OCI-LY1 (cell line): ENCODE measurements around the gene ARHGAP22.

Source experiments
- H2AFZ ChIP-seq: fragments of 200-600 bp; sonication (generic), shearing (Covaris generic); 2 replicates; pipeline ENCODE4 v1.6.0; 2014; ENCODE audit warnings: antibody characterized with exemption, mild to moderate bottlenecking, low read length
- H3F3A ChIP-seq: fragments of 200-600 bp; sonication (generic), shearing (Covaris generic); 2 replicates; pipeline ENCODE4 v1.6.0; 2014; ENCODE audit warnings: mild to moderate bottlenecking, antibody characterized with exemption, low read length, moderate library complexity; ENCODE audit not compliant: insufficient read depth
- H3K27ac ChIP-seq: fragments of 200-600 bp; sonication (generic); 2 replicates; pipeline ENCODE4 v1.5.1; 2014; ENCODE audit warnings: low read length, mixed run types, mild to moderate bottlenecking, low read depth; ENCODE audit not compliant: poor library complexity, severe bottlenecking
- H3K27me3 ChIP-seq: fragments of 200-600 bp; sonication (generic); 2 replicates; pipeline ENCODE4 v1.6.0; 2014; ENCODE audit warnings: antibody characterized with exemption, mild to moderate bottlenecking, low read length, moderate library complexity; ENCODE audit not compliant: insufficient read depth
- H3K36me3 ChIP-seq: fragments of 200-600 bp; sonication (generic); 2 replicates; pipeline ENCODE4 v1.6.1; 2014; ENCODE audit warnings: mild to moderate bottlenecking, antibody characterized with exemption, low read length, moderate library complexity, mixed read lengths; ENCODE audit not compliant: insufficient read depth
- H3K4me1 ChIP-seq: fragments of 200-600 bp; sonication (generic); 2 replicates; pipeline ENCODE4 v1.5.1; 2014; ENCODE audit warnings: mild to moderate bottlenecking, low read length, moderate library complexity; ENCODE audit not compliant: insufficient read depth, severe bottlenecking
- H3K4me2 ChIP-seq: fragments of 200-600 bp; sonication (generic), shearing (Covaris generic); 2 replicates; pipeline ENCODE4 v1.6.1; 2014; ENCODE audit warnings: low read length
- H3K4me3 ChIP-seq: fragments of 200-600 bp; sonication (generic); 2 replicates; pipeline ENCODE4 v1.5.1; 2014; ENCODE audit warnings: low read length, low read depth, mild to moderate bottlenecking, mixed read lengths; ENCODE audit not compliant: poor library complexity, severe bottlenecking
- H3K79me2 ChIP-seq: fragments of 200-600 bp; shearing (Covaris generic); 2 replicates; pipeline ENCODE4 v1.6.1; 2016; ENCODE audit warnings: mixed run types, low read length, mixed read lengths; ENCODE audit not compliant: insufficient read depth
- H3K9ac ChIP-seq: fragments of 200-600 bp; sonication (generic), shearing (Covaris generic); 2 replicates; pipeline ENCODE4 v1.6.1; 2014; ENCODE audit warnings: mild to moderate bottlenecking, low read length, mixed read lengths
- H3K9me2 ChIP-seq: fragments of 200-600 bp; sonication (generic), shearing (Covaris generic); 2 replicates; pipeline ENCODE4 v1.6.1; 2014; ENCODE audit warnings: low read depth, mild to moderate bottlenecking, low read length, mixed read lengths
- H3K9me3 ChIP-seq: fragments of 200-600 bp; shearing (Covaris generic); 2 replicates; pipeline ENCODE4 v1.6.1; 2014; ENCODE audit warnings: low read length, mixed read lengths
- H4K20me1 ChIP-seq: fragments of 200-600 bp; sonication (generic), shearing (Covaris generic); 2 replicates; pipeline ENCODE4 v1.6.0; 2016; ENCODE audit warnings: mild to moderate bottlenecking, low read length; ENCODE audit not compliant: insufficient read depth
- EZH2 ChIP-seq: fragments of 200-600 bp; sonication (generic), shearing (Covaris generic); IDR thresholded peaks from 2 replicates; pipeline ENCODE4 v1.8.0; 2017; ENCODE audit warnings: borderline replicate concordance, mixed run types, mild to moderate bottlenecking, antibody characterized with exemption, low read length, moderate library complexity, mixed read lengths
- TF ChIP-seq, protein P1 (sequence below): fragments of 200-600 bp; sonication (generic), shearing (Covaris generic); IDR thresholded peaks from 2 replicates; pipeline ENCODE4 v1.5.1; 2017; ENCODE audit warnings: mild to moderate bottlenecking, antibody characterized with exemption, low read length, moderate library complexity, mixed read lengths

Gene ARHGAP22

DNA sequence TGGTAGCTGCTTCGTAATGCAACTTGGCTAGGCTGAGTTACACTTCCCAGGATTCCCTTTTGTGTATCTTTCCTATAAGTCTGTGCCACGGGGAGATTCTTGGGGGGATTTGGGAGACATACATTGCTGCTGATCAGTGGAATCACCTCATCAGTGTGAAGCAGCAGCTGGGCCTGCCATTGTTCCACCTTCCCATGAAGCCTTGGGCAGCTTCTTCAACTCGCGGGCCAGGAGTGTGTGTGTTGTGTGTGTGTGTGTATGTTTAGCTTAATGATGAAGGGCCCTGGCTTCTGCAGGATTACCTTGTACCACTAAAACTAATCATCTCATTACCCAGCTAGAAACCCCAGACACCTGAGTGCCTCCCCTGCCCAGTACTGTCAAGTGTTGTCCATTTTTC, 33.3 kb upstream of the ARHGAP22 start:
- no peak overlapping the region for H3K9ac ChIP-seq
- H3K9me2 ChIP-seq = no peaks in the 10 kb centered on the region
- H3K36me3 ChIP-seq = no peaks in the 10 kb centered on the region
- H4K20me1 ChIP-seq = no peaks in the 10 kb centered on the region
- H3K4me3 ChIP-seq = no peak overlapping the region
- no peaks in the 10 kb centered on the region for H3K27me3 ChIP-seq
- no peaks in the 10 kb centered on the region for H3K9me3 ChIP-seq
- TF ChIP-seq, protein P1, sequence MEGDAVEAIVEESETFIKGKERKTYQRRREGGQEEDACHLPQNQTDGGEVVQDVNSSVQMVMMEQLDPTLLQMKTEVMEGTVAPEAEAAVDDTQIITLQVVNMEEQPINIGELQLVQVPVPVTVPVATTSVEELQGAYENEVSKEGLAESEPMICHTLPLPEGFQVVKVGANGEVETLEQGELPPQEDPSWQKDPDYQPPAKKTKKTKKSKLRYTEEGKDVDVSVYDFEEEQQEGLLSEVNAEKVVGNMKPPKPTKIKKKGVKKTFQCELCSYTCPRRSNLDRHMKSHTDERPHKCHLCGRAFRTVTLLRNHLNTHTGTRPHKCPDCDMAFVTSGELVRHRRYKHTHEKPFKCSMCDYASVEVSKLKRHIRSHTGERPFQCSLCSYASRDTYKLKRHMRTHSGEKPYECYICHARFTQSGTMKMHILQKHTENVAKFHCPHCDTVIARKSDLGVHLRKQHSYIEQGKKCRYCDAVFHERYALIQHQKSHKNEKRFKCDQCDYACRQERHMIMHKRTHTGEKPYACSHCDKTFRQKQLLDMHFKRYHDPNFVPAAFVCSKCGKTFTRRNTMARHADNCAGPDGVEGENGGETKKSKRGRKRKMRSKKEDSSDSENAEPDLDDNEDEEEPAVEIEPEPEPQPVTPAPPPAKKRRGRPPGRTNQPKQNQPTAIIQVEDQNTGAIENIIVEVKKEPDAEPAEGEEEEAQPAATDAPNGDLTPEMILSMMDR = no peak
- TF ChIP-seq EZH2 = no peak
- H3K4me2 ChIP-seq = no peak overlapping the region
- H3K79me2 ChIP-seq = no peaks in the 10 kb centered on the region
- no peak overlapping the region for H2AFZ ChIP-seq
- no peaks in the 10 kb centered on the region for H3F3A ChIP-seq
- H3K27ac ChIP-seq = no peak overlapping the region
- peaks cover 9% of the 10 kb centered on the region for H3K4me1 ChIP-seq

DNA sequence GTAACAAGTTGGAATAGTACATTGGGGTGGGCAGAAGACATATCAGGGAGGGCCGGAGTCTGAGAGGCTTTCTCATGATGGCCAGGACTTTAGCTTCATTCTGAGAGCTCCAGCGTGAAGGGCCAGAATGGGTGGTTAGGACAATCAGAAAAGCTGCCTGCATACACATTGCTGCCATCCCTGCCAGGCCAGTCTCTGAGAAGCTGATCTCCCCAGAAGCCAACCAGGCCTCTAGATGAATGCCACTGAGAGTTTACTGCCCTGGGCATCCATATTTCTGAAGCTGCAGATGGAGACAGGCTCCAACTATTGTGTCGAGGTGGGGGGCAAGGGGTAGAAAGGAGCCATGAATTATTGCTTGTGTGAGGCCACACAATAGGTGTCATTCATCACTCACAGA, 32.0 kb upstream of the ARHGAP22 start:
- Histone ChIP-seq H3K79me2 (no peaks in the 10 kb centered on the region), H3K9me3 (no peaks in the 10 kb centered on the region), H3K4me3 (no peak overlapping the region), H3F3A (no peaks in the 10 kb centered on the region), H3K27me3 (no peaks in the 10 kb centered on the region), H3K9me2 (no peaks in the 10 kb centered on the region), H2AFZ (no peak overlapping the region), H3K27ac (no peak overlapping the region), H4K20me1 (no peaks in the 10 kb centered on the region), H3K4me2 (no peak overlapping the region), H3K9ac (no peak overlapping the region), H3K4me1 (peaks cover 9% of the 10 kb centered on the region), H3K36me3 (no peaks in the 10 kb centered on the region)
- TF ChIP-seq, protein P1 = no peak
- no peak for TF ChIP-seq EZH2

DNA sequence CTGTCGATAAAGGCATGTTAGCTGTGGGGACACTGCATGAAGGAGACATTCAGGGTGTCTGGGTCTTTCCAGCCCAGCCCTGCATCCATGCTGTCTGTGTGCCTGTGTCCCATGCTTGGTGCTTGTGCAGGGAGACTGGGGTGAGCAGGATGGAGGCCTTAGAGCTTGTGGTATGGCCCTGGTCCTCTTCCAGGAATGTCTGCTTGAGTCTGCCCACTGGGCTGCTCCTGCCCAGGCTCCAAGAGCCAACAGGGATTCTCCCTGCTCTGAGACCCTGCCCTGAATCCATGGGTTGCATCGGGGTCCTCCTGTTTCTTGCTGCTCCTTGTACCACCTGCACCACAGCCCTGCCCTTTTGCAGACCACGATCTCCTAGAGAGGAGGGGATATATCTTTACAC, 31.4 kb upstream of the ARHGAP22 start:
- Histone ChIP-seq H3K4me1 (peaks cover 9% of the 10 kb centered on the region), H3K27me3 (no peaks in the 10 kb centered on the region), H3K27ac (no peak overlapping the region), H2AFZ (no peak overlapping the region), H3K9me2 (no peaks in the 10 kb centered on the region), H3K4me2 (no peak overlapping the region), H3F3A (no peaks in the 10 kb centered on the region), H3K36me3 (no peaks in the 10 kb centered on the region), H3K79me2 (no peaks in the 10 kb centered on the region), H4K20me1 (no peaks in the 10 kb centered on the region), H3K4me3 (no peak overlapping the region), H3K9me3 (no peaks in the 10 kb centered on the region), H3K9ac (no peak overlapping the region)
- TF ChIP-seq EZH2 = no peak
- TF ChIP-seq, protein P1 = no peak
